GM23338 (cell line): ENCODE results near the gene RYR1. TPM values are rescaled to one million over a fixed set of nuclear protein-coding genes. Genes with fewer than 3 reads are reported as not detected.

ENCODE experiments used
- ATAC-seq: fragments of 200-7000 bp; cut with Tn5 transposase; 3 replicates; pipeline ENCODE4 v1.9.1; 2020
- DNase-seq: peaks from one replicate; pipeline ENCODE4 v3.0.0-alpha.2; 2015; ENCODE audit warnings: low spot score
- H2AFZ ChIP-seq: fragments of 200-600 bp; sonication (generic); 2 replicates; pipeline ENCODE4 v1.8.0; 2016; ENCODE audit warnings: antibody characterized with exemption, mild to moderate bottlenecking, moderate library complexity
- H3F3A ChIP-seq: fragments of 200-600 bp; sonication (generic); replicated peaks from 2 replicates; pipeline ENCODE4 v1.8.0; 2017; ENCODE audit warnings: antibody characterized with exemption, mixed run types, low read depth
- H3K27ac ChIP-seq: fragments of 200-600 bp; sonication (generic); 2 replicates; pipeline ENCODE4 v1.6.1; 2016; ENCODE audit warnings: low read depth
- H3K27me3 ChIP-seq: fragments of 200-600 bp; sonication (generic); 2 replicates; pipeline ENCODE4 v1.8.0; 2016; ENCODE audit warnings: mild to moderate bottlenecking, mixed run types, moderate library complexity; ENCODE audit not compliant: insufficient read depth
- H3K36me3 ChIP-seq: fragments of 200-600 bp; sonication (generic); 2 replicates; pipeline ENCODE4 v1.8.0; 2016; ENCODE audit warnings: mild to moderate bottlenecking; ENCODE audit not compliant: insufficient read depth
- H3K4me1 ChIP-seq: fragments of 200-600 bp; sonication (generic); 2 replicates; pipeline ENCODE4 v1.8.0; 2016; ENCODE audit warnings: mild to moderate bottlenecking, moderate library complexity; ENCODE audit not compliant: insufficient read depth
- H3K4me2 ChIP-seq: fragments of 200-600 bp; sonication (generic); 2 replicates; pipeline ENCODE4 v1.7.1; 2017; ENCODE audit warnings: mixed run types
- H3K4me3 ChIP-seq: fragments of 200-600 bp; sonication (generic); 2 replicates; pipeline ENCODE4 v1.6.1; 2016; ENCODE audit warnings: mixed run types
- H3K79me2 ChIP-seq: fragments of 200-600 bp; sonication (generic); replicated peaks from 2 replicates; pipeline ENCODE4 v1.8.0; 2017; ENCODE audit warnings: mild to moderate bottlenecking; ENCODE audit not compliant: insufficient read depth
- H3K9me2 ChIP-seq: fragments of 200-600 bp; sonication (generic); 2 replicates; pipeline ENCODE4 v1.8.0; 2017; ENCODE audit not compliant: insufficient read depth
- H4K20me1 ChIP-seq: fragments of 200-600 bp; sonication (generic); replicated peaks from 2 replicates; pipeline ENCODE4 v1.8.0; 2017; ENCODE audit warnings: mild to moderate bottlenecking; ENCODE audit not compliant: insufficient read depth
- H3K27ac Mint-ChIP-seq: 2 replicates; pipeline ENCODE4 v1.8.0; 2020; ENCODE audit warnings: inconsistent platforms, mild to moderate bottlenecking, moderate library complexity, mixed read lengths
- H3K27me3 Mint-ChIP-seq: 3 replicates; pipeline ENCODE4 v1.8.0; 2022; ENCODE audit warnings: low read depth, mild to moderate bottlenecking, moderate library complexity, mixed read lengths, inconsistent platforms; ENCODE audit not compliant: insufficient read depth, poor library complexity
- H3K36me3 Mint-ChIP-seq: 3 replicates; pipeline ENCODE4 v1.8.0; 2021; ENCODE audit warnings: low read depth, mild to moderate bottlenecking, inconsistent platforms, moderate library complexity, mixed read lengths
- H3K4me1 Mint-ChIP-seq: 3 replicates; pipeline ENCODE4 v1.8.0; 2020; ENCODE audit warnings: mild to moderate bottlenecking, inconsistent platforms, mixed read lengths
- H3K4me3 Mint-ChIP-seq: 3 replicates; pipeline ENCODE4 v1.8.0; 2021; ENCODE audit warnings: moderate library complexity, mild to moderate bottlenecking, inconsistent platforms, mixed read lengths
- H3K9me3 Mint-ChIP-seq: 3 replicates; pipeline ENCODE4 v1.8.0; 2020; ENCODE audit warnings: moderate library complexity, mild to moderate bottlenecking, inconsistent platforms, mixed read lengths
- EZH2 ChIP-seq: fragments of 200-600 bp; sonication (generic); IDR thresholded peaks from one replicate; pipeline ENCODE4 v1.8.0; 2017; ENCODE audit warnings: antibody characterized with exemption, mild to moderate bottlenecking, low read depth; ENCODE audit not compliant: unreplicated experiment
- EZH2phosphoT487 ChIP-seq: fragments of 200-600 bp; sonication (generic); IDR thresholded peaks from one replicate; pipeline ENCODE4 v1.8.1; 2018; ENCODE audit warnings: antibody characterized with exemption; ENCODE audit not compliant: unreplicated experiment
- JUNB ChIP-seq: IDR thresholded peaks from one replicate; pipeline ENCODE4 v1.6.1; 2016; ENCODE audit warnings: antibody characterized with exemption; ENCODE audit not compliant: unreplicated experiment
- NANOG ChIP-seq: IDR thresholded peaks from 2 replicates; pipeline ENCODE4 v1.6.1; 2016; ENCODE audit warnings: antibody characterized with exemption, borderline replicate concordance
- REST ChIP-seq: IDR thresholded peaks from one replicate; pipeline ENCODE4 v1.6.1; 2018; ENCODE audit warnings: antibody characterized with exemption; ENCODE audit not compliant: unreplicated experiment
- STAT1 ChIP-seq: IDR thresholded peaks from one replicate; pipeline ENCODE4 v1.6.1; 2016; ENCODE audit warnings: antibody characterized with exemption; ENCODE audit not compliant: unreplicated experiment
- ZNF331 ChIP-seq: fragments of 250-450 bp; sonication (Bioruptor Pico); IDR thresholded peaks from 2 replicates; pipeline ENCODE4 v1.5.0; 2020; ENCODE audit warnings: low read depth, mild to moderate bottlenecking, moderate library complexity
- polyA plus RNA-seq: library from polyadenylated mRNA; unstranded; fragments of >200 nt; fragmentation: Nextera tagmentation; extraction: Ambion mirVana; gene quantifications from 2 replicates; pipeline ENCODE4 v1.2.1, GENCODE V29; 2016
- total RNA-seq: library from RNA; depleted of rRNA; stranded (reverse); fragments of >200 nt; shearing (Covaris generic); gene quantifications from 2 replicates; pipeline ENCODE4 v1.2.3, GENCODE V29; 2014
- TF ChIP-seq, protein P1 (sequence below), 2 experiments: fragments of 200-600 bp in 1 of 2; sonication (generic) in 1 of 2; conservative IDR thresholded peaks; 2 replicates each; pipeline versions ENCODE4 v1.5.1 to v1.6.1; 2016 to 2017; ENCODE audit warnings: antibody characterized with exemption in 2 of 2, low read depth in 2 of 2, mild to moderate bottlenecking in 2 of 2, moderate library complexity in 1 of 2
- TF ChIP-seq, protein P2 (sequence below): IDR thresholded peaks from 2 replicates; pipeline ENCODE4 v1.6.1; 2016; ENCODE audit warnings: antibody characterized with exemption

RYR1 gene
- total and polyA plus RNA-seq, 2 experiments from 2014 or later, result 4.0 to 26.7 TPM

DNA sequence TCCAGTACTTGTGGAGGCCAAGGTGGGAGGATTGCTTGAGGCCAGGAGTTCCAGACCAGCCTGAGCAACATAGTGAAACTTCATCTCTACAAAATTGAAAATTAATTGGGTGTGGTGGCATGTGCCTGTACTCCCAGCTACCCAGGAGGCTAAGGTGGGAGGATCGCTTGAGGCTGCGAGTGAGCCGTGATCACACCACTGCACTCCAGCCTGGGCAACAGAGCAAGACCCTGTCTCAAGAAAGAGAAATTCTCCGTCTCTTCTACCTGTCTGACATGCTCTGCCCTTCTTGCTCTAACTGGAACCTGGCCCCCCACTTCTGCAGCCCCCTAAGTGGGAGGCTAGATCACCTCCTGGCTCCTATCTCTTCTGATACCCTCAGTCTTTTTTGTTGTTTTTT is 192.9 kb downstream of the RYR1 start:
- Histone ChIP-seq H4K20me1 (peaks cover 19% of the 10 kb centered on the region), H3K4me1 (no peaks in the 10 kb centered on the region; the same call in 1 of the 2 replicates), H3K4me2 (no peak overlapping the region), H3K27me3 (no peaks in the 10 kb centered on the region), H3K36me3 (peaks cover 50% of the 10 kb centered on the region), H2AFZ (no peak overlapping the region), H3F3A (peaks cover 2% of the 10 kb centered on the region; the same call in 1 of the 2 replicates), H3K27ac (no peak overlapping the region), H3K4me3 (no peak overlapping the region), H3K9me2 (no peaks in the 10 kb centered on the region), H3K79me2 (0 out of 2 replicates have a peak, but pooled peaks cover 2% of the 10 kb centered on the region)
- peaks cover 10% of the 10 kb centered on the region; the same call in 1 of the 3 replicates for H3K4me1 Mint-ChIP-seq
- DNase-seq, result no peak
- ATAC-seq, result no peak
- TF ChIP-seq, protein P1, sequence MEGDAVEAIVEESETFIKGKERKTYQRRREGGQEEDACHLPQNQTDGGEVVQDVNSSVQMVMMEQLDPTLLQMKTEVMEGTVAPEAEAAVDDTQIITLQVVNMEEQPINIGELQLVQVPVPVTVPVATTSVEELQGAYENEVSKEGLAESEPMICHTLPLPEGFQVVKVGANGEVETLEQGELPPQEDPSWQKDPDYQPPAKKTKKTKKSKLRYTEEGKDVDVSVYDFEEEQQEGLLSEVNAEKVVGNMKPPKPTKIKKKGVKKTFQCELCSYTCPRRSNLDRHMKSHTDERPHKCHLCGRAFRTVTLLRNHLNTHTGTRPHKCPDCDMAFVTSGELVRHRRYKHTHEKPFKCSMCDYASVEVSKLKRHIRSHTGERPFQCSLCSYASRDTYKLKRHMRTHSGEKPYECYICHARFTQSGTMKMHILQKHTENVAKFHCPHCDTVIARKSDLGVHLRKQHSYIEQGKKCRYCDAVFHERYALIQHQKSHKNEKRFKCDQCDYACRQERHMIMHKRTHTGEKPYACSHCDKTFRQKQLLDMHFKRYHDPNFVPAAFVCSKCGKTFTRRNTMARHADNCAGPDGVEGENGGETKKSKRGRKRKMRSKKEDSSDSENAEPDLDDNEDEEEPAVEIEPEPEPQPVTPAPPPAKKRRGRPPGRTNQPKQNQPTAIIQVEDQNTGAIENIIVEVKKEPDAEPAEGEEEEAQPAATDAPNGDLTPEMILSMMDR (conservative IDR thresholded peaks at IDR 0.05; ENCODE audit: low read depth in 2 of 2), result no peak
- TF ChIP-seq EZH2phosphoT487, result no peak
- no peak for TF ChIP-seq ZNF331 (CRISPR knock-in tag)
- TF ChIP-seq REST, result no peak
- TF ChIP-seq NANOG, result no peak
- TF ChIP-seq STAT1, result no peak
- peaks cover 6% of the 10 kb centered on the region for H3K27me3 Mint-ChIP-seq
- H3K27ac Mint-ChIP-seq, result no peak overlapping the region
- no peaks in the 10 kb centered on the region for H3K9me3 Mint-ChIP-seq
- H3K36me3 Mint-ChIP-seq, result peaks cover 96% of the 10 kb centered on the region
- no peak overlapping the region; the same call in 2 of the 3 replicates for H3K4me3 Mint-ChIP-seq

GRCh38 chr19:38629568-38629967 is 196.1 kb downstream of the RYR1 start:
- ATAC-seq, result no peak
- H3K4me3 Mint-ChIP-seq, result no peak overlapping the region
- Histone ChIP-seq H3K27me3 (no peaks in the 10 kb centered on the region), H4K20me1 (peaks cover 4% of the 10 kb centered on the region; the same call in 1 of the 2 replicates), H3K36me3 (peaks cover 23% of the 10 kb centered on the region), H3K27ac (peak overlapping the region; percentile 50; the same call in 1 of the 2 replicates), H3F3A (peaks cover 7% of the 10 kb centered on the region; the same call in 1 of the 2 replicates), H3K4me2 (no peak overlapping the region), H3K4me1 (no peaks in the 10 kb centered on the region; the same call in 1 of the 2 replicates), H3K4me3 (no peak overlapping the region), H2AFZ (no peak overlapping the region), H3K9me2 (no peaks in the 10 kb centered on the region), H3K79me2 (no peaks in the 10 kb centered on the region)
- H3K4me1 Mint-ChIP-seq, result peaks cover 6% of the 10 kb centered on the region; the same call in 1 of the 3 replicates
- no peak overlapping the region for H3K27ac Mint-ChIP-seq
- H3K36me3 Mint-ChIP-seq, result peaks cover 89% of the 10 kb centered on the region
- H3K9me3 Mint-ChIP-seq, result no peaks in the 10 kb centered on the region
- peaks cover 13% of the 10 kb centered on the region for H3K27me3 Mint-ChIP-seq
- DNase-seq, result no peak
- TF ChIP-seq NANOG, result no peak
- no peak for TF ChIP-seq EZH2phosphoT487
- TF ChIP-seq ZNF331 (CRISPR knock-in tag), result no peak
- no peak for TF ChIP-seq EZH2
- TF ChIP-seq, protein P2, sequence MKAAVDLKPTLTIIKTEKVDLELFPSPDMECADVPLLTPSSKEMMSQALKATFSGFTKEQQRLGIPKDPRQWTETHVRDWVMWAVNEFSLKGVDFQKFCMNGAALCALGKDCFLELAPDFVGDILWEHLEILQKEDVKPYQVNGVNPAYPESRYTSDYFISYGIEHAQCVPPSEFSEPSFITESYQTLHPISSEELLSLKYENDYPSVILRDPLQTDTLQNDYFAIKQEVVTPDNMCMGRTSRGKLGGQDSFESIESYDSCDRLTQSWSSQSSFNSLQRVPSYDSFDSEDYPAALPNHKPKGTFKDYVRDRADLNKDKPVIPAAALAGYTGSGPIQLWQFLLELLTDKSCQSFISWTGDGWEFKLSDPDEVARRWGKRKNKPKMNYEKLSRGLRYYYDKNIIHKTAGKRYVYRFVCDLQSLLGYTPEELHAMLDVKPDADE, result no peak
- TF ChIP-seq JUNB, result no peak
